ENCODE measurements around the gene ANKRD52.

The ANKRD52 gene

DNA sequence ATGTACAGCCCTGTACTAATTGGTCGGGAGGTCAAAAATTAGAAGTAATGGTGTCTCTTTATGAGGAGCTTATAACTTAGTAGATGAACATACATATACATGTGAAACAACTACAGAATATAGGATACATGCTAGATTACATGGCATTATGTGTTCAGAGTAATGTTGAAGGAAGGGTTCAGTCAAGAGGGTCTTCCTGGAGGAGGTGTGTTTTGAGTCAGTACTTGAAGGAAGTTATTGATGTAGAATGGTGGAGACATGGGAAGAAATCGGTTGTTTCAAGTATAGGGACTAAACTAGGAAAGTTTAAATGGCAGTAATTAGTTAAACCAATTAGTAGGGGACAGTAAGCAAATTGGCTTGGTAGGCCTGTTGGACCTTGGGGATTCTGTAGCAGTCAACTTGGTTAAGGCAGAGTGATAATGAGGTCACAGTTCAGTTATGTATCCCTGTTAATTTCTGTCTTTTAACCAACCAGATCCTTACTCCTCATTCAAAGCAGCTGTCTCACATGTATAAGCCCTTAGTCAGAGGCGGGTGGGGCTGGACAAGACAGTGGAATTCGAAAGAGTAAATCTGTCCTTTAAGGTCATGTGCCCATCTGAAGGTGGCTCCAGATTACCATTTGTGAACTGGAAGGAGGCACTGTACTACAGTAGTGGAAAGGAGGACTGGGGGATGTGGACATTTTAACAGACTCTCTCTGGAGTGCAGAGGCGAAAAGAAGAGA, 3.5 kb upstream of the ANKRD52 start:
- DNase-seq (ENCODE audit: low spot score): no peak
- TF ChIP-seq, protein P1, sequence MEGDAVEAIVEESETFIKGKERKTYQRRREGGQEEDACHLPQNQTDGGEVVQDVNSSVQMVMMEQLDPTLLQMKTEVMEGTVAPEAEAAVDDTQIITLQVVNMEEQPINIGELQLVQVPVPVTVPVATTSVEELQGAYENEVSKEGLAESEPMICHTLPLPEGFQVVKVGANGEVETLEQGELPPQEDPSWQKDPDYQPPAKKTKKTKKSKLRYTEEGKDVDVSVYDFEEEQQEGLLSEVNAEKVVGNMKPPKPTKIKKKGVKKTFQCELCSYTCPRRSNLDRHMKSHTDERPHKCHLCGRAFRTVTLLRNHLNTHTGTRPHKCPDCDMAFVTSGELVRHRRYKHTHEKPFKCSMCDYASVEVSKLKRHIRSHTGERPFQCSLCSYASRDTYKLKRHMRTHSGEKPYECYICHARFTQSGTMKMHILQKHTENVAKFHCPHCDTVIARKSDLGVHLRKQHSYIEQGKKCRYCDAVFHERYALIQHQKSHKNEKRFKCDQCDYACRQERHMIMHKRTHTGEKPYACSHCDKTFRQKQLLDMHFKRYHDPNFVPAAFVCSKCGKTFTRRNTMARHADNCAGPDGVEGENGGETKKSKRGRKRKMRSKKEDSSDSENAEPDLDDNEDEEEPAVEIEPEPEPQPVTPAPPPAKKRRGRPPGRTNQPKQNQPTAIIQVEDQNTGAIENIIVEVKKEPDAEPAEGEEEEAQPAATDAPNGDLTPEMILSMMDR (IDR thresholded peaks at IDR 0.05; ENCODE audit: extremely low read depth, insufficient read depth, missing control alignments): no peak
- in situ Hi-C loops (cut with MboI; ENCODE audit: low pct_unique_long_range_greater_than_20kb, low sequenced_read_pairs, unreplicated experiment): no loop called here

DNA sequence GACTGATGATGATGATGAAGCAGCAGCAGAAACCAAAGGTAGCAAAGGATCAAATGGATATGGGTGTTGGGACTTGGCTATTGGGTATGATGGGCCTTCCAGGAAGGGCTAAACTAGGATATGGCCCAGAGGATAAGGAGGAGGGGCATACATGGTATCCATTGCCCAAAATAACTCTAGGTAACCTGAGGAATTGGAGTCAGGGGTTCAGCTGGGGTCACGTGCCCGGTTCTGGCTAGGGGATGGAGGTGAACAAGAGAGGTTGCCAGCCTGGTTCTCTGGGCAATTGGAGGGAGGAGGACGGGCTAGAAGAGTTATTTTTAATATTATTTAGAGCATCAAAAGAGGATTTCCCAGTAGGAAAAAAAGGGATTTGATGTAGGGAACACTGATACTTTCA, 2.7 kb upstream of the ANKRD52 start:
- DNase-seq (ENCODE audit: low spot score): no peak
- in situ Hi-C loops (cut with MboI; ENCODE audit: low pct_unique_long_range_greater_than_20kb, low sequenced_read_pairs, unreplicated experiment): no loop called here
- TF ChIP-seq, protein P1 (IDR thresholded peaks at IDR 0.05; ENCODE audit: extremely low read depth, insufficient read depth, missing control alignments): no peak

DNA sequence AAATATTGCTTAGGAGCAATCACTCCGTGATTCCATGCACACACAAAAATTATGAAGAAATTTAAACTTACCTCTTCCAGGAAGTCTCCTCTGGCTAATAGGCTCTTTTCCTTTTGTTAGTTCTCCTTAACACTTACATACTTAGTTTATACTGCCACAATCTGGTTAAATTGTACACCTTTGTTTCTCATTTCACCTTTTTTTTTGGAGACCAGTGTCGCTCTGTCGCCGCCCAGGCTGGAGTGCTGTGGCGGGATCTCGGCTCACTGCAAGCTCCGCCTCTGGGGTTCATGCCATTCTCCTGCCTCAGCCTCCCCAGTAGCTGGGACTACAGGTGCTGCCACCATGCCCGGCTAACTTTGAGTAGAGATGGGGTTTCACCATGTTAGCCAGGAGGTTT, 2.2 kb upstream of the ANKRD52 start:
- in situ Hi-C loops (cut with MboI; ENCODE audit: low pct_unique_long_range_greater_than_20kb, low sequenced_read_pairs, unreplicated experiment): no loop called here
- DNase-seq (ENCODE audit: low spot score): no peak
- TF ChIP-seq, protein P1 (IDR thresholded peaks at IDR 0.05; ENCODE audit: extremely low read depth, insufficient read depth, missing control alignments): no peak

DNA sequence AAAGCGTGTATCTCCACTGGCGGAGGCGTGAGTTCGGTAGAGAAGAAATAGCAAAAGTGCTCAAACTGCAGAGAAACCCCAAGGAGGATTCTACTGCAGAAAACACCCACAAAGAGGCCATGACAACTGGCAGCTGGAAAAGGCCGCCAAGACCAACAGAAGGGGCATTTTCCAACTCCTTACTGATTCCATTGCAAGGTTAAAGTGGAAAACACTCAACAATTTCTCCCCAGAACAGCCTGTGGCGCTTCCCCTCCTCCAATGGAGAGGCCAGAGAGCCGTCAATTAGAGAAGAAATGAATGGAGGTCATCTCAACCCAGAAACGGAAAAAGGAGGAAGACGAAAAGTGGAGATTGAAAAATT, 618 bp upstream of the ANKRD52 start:
- in situ Hi-C loops (cut with MboI; ENCODE audit: low pct_unique_long_range_greater_than_20kb, low sequenced_read_pairs, unreplicated experiment): no loop called here
- no peak for DNase-seq (ENCODE audit: low spot score)
- TF ChIP-seq, protein P1 (IDR thresholded peaks at IDR 0.05; ENCODE audit: extremely low read depth, insufficient read depth, missing control alignments): no peak

DNA sequence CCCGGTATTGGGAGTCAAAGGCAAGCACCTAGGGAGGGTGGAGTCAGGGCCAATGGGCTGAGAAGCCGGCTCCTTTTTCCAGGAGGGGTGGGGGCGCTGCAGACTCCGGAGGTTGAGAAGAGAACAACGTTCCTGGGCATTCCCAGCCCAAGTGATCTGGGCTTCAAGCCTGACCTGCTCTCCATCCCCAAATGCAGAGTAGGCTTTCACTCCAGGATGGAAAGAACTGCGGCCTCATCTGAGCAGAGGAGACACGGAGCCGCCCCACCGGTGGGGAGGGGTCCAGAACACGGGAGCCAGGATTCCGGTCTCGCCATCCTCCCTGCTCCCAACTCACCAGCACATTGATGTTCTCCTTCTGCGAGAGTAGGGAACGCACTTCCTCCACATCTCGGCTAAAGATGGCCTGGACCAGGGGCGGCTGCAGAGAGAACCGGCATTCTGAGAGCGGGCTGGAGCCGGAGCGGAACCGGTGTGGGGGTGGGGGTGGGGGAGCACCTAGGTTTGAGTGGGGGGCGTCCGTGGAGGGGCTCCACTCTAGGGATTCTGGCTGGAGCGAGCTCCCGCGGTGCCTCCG, 605 bp downstream of the ANKRD52 start:
- in situ Hi-C loops (cut with MboI; ENCODE audit: low pct_unique_long_range_greater_than_20kb, low sequenced_read_pairs, unreplicated experiment): no loop called here
- DNase-seq (ENCODE audit: low spot score): no peak
- TF ChIP-seq, protein P1 (IDR thresholded peaks at IDR 0.05; ENCODE audit: extremely low read depth, insufficient read depth, missing control alignments): no peak

DNA sequence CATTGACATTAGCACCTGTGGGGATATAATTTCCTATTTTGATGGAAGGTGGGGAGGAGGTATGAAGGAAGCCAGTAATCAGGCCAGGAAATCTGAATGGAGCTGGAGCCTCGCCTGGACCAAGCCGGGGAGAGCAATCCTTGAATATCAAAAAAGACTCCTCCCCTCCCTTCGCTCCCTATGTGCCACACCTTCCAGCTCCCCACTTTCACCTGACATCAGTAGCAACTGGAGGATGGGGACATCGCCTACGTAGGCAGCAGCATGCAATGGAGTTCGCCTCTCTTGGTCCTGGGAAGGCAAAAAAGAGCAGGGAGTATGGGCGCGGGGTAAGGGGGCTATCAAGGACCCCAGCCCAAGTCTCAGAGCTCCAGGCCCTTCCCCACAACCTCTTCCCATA, 1.1 kb downstream of the ANKRD52 start:
- TF ChIP-seq, protein P1 (IDR thresholded peaks at IDR 0.05; ENCODE audit: extremely low read depth, insufficient read depth, missing control alignments): no peak
- in situ Hi-C loops (cut with MboI; ENCODE audit: low pct_unique_long_range_greater_than_20kb, low sequenced_read_pairs, unreplicated experiment): no loop called here
- DNase-seq (ENCODE audit: low spot score): no peak
